ENCODE measurements around the gene PRPF38B. TPM values are rescaled to one million over a fixed set of nuclear protein-coding genes. Genes with fewer than 3 reads are reported as not detected.

The PRPF38B gene
- total and polyA plus RNA-seq, 9 of the 15 experiments (the other 6 are each of a cell fraction or from before 2014, with no cell fraction given): 25.3 to 85.5 (median 66.4) TPM

DNA sequence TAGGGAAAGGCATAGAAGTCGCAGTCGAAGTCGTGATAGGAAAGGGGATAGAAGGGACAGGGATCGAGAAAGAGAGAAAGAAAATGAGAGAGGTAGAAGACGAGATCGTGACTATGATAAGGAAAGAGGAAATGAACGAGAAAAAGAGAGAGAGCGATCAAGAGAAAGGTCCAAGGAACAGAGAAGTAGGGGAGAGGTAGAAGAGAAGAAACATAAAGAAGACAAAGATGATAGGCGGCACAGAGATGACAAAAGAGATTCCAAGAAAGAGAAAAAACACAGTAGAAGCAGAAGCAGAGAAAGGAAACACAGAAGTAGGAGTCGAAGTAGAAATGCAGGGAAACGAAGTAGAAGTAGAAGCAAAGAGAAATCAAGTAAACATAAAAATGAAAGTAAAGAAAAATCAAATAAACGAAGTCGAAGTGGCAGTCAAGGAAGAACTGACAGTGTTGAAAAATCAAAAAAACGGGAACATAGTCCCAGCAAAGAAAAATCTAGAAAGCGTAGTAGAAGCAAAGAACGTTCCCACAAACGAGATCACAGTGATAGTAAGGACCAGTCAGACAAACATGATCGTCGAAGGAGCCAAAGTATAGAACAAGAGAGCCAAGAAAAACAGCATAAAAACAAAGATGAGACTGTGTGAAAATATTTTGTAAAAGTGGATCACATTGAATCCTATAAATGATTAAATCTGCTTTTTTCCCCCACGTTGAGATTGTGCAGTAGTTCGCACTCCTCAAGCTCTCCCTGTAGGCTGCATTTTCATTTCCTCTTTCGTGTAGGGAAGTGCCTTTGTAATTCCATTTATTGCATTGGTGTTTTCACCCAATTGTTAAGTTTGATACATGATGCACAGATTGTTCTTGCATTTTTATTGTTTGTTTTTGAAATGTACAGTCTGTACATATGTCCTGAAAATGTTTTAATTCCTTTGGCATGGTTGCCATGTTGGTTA, 7.5 kb downstream of the PRPF38B start (continued):
- TF ChIP-seq NEUROD1 (IDR thresholded peaks at IDR 0.05; ENCODE audit: borderline replicate concordance, low read depth, low read length, partially characterized antibody): no peak
- TF ChIP-seq MAFK (IDR thresholded peaks at IDR 0.05; ENCODE audit: low read length): no peak
- TF ChIP-seq WHSC1 (IDR thresholded peaks at IDR 0.05; ENCODE audit: low read length): no peak
- no peak for TF ChIP-seq SNRNP70 (optimal IDR thresholded peaks at IDR 0.05; ENCODE audit: low read depth, low read length)
- 0 out of 2 replicates have a peak, but pooled peaks have one; percentile 75 for TF ChIP-seq LARP7 (IDR thresholded peaks at IDR 0.05)
- 0 out of 2 replicates have a peak, but pooled peaks have one; percentile 26 for TF ChIP-seq RBFOX2 (IDR thresholded peaks at IDR 0.05; ENCODE audit: low read depth, low read length)
- no peak for TF ChIP-seq ZNF282 (CRISPR knock-in tag; IDR thresholded peaks at IDR 0.05)
- TF ChIP-seq FOXP1 (CRISPR knock-in tag; IDR thresholded peaks at IDR 0.05): no peak
- TF ChIP-seq, protein P1, sequence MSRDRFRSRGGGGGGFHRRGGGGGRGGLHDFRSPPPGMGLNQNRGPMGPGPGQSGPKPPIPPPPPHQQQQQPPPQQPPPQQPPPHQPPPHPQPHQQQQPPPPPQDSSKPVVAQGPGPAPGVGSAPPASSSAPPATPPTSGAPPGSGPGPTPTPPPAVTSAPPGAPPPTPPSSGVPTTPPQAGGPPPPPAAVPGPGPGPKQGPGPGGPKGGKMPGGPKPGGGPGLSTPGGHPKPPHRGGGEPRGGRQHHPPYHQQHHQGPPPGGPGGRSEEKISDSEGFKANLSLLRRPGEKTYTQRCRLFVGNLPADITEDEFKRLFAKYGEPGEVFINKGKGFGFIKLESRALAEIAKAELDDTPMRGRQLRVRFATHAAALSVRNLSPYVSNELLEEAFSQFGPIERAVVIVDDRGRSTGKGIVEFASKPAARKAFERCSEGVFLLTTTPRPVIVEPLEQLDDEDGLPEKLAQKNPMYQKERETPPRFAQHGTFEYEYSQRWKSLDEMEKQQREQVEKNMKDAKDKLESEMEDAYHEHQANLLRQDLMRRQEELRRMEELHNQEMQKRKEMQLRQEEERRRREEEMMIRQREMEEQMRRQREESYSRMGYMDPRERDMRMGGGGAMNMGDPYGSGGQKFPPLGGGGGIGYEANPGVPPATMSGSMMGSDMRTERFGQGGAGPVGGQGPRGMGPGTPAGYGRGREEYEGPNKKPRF (IDR thresholded peaks at IDR 0.05; ENCODE audit: low read depth, low read length): no peak
- TF ChIP-seq DIDO1 (tag; IDR thresholded peaks at IDR 0.05; ENCODE audit: low read depth): no peak
- no peak for TF ChIP-seq CHD1 (IDR thresholded peaks at IDR 0.05; ENCODE audit: low read length)
- 0 out of 2 replicates have a peak, but pooled peaks have one; percentile 13 for TF ChIP-seq BCOR (IDR thresholded peaks at IDR 0.05)
- no peak for TF ChIP-seq RB1 (IDR thresholded peaks at IDR 0.05; ENCODE audit: low read depth)
- no peak for TF ChIP-seq ZNF75A (CRISPR knock-in tag; IDR thresholded peaks at IDR 0.05)
- TF ChIP-seq, protein P2, sequence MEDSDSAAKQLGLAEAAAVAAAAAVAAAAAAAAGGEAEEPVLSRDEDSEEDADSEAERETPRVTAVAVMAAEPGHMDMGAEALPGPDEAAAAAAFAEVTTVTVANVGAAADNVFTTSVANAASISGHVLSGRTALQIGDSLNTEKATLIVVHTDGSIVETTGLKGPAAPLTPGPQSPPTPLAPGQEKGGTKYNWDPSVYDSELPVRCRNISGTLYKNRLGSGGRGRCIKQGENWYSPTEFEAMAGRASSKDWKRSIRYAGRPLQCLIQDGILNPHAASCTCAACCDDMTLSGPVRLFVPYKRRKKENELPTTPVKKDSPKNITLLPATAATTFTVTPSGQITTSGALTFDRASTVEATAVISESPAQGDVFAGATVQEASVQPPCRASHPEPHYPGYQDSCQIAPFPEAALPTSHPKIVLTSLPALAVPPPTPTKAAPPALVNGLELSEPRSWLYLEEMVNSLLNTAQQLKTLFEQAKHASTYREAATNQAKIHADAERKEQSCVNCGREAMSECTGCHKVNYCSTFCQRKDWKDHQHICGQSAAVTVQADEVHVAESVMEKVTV (CRISPR knock-in tag; IDR thresholded peaks at IDR 0.05): no peak
- TF ChIP-seq ZNF57 (CRISPR knock-in tag; IDR thresholded peaks at IDR 0.05): no peak
- 0 out of 2 replicates have a peak, but pooled peaks have one; percentile 51 for TF ChIP-seq ZC3H8 (IDR thresholded peaks at IDR 0.05)
- TF ChIP-seq MXI1 (IDR thresholded peaks at IDR 0.05; ENCODE audit: low read depth, low read length): no peak
- no peak for TF ChIP-seq STAT5A (IDR thresholded peaks at IDR 0.05; ENCODE audit: borderline replicate concordance, low read length)

All from K562 (cell line).